K562 (cell line): ENCODE measurements around the gene PRAC1. TPM values are rescaled to one million over a fixed set of nuclear protein-coding genes. Genes with fewer than 3 reads are reported as not detected.
A peak's percentile ranks its signal among the peaks of the same experiment; 100 is the strongest.

Experiments used
- ATAC-seq: fragments of 200-7000 bp; cut with Tn5 transposase; 3 replicates; pipeline ENCODE4 v1.9.1; 2020; ENCODE audit warnings: moderate library complexity
- BruUV-seq: library from RNA; stranded (reverse); fragments of 400-500 nt; replicated peaks from 2 replicates; lab custom pipeline; 2021; lab: Mats Ljungman, UMichigan
- CTCF ChIA-PET: fragments of 300-600 bp; formaldehyde crosslinking; extraction: SDS; loops from one replicate; lab custom pipeline; 2021; ENCODE audit warnings: low intra/inter-chr PET ratio; lab: Yijun Ruan, JAX
- POLR2A ChIA-PET: fragments of 300-600, 350-650 bp; sonication (Branson Sonifier 250); formaldehyde crosslinking; extraction: SDS; loops from one replicate; lab custom pipeline; 2021; ENCODE audit warnings: antibody characterized with exemption, inconsistent platforms; lab: Yijun Ruan, JAX
- DNase-seq, 4 experiments: peaks; one replicate each; pipeline versions ENCODE4 v3.0.0 to v3.0.0-alpha.2; 2011 to 2018; ENCODE audit warnings: low spot score in 3 of 4, mixed read lengths in 3 of 4; ENCODE audit errors: extremely low read depth in 1 of 4
- FAIRE-seq: peaks from 2 replicates; lab custom pipeline; 2011; peaks lifted over from hg19 to GRCh38; lab: Jason Lieb, UNC
- H2AFZ ChIP-seq: 2 replicates; pipeline ENCODE4 v1.6.0; 2011; ENCODE audit warnings: low read depth, low read length, control low read depth, inconsistent platforms
- H3K27ac ChIP-seq: fragments of 200-600 bp; 3 replicates; pipeline ENCODE4 v1.8.0; 2011; ENCODE audit warnings: low read depth, mild to moderate bottlenecking, control low read depth, inconsistent platforms, low read length, moderate library complexity, mixed read lengths; ENCODE audit errors: extremely low read depth
- H3K27me3 ChIP-seq, 2 experiments: fragments of 300-600 bp in 1 of 2; 2 replicates in 1 of 2; 3 replicates in 1 of 2; pipeline versions ENCODE4 v1.6.0 to v1.8.0; 2011; ENCODE audit warnings: inconsistent platforms in 2 of 2, low read length in 2 of 2, mild to moderate bottlenecking in 1 of 2, mixed read lengths in 1 of 2, moderate library complexity in 1 of 2; ENCODE audit not compliant: control insufficient read depth in 2 of 2, insufficient read depth in 2 of 2
- H3K36me3 ChIP-seq: fragments of 300-600 bp; 3 replicates; pipeline ENCODE4 v1.8.0; 2011; ENCODE audit warnings: mild to moderate bottlenecking, low read length, inconsistent platforms; ENCODE audit not compliant: control insufficient read depth, insufficient read depth
- H3K4me1 ChIP-seq, 2 experiments: fragments of 200-600 bp in 1 of 2; replicated peaks in 1 of 2; 2 replicates in 1 of 2; 3 replicates in 1 of 2; pipeline versions ENCODE4 v1.5.1 to v1.8.0; 2011; ENCODE audit warnings: inconsistent platforms in 2 of 2, low read length in 2 of 2, mild to moderate bottlenecking in 1 of 2, mixed read lengths in 1 of 2, moderate library complexity in 1 of 2; ENCODE audit not compliant: control insufficient read depth in 2 of 2, insufficient read depth in 2 of 2
- H3K4me2 ChIP-seq: 2 replicates; pipeline ENCODE4 v1.6.1; 2011; ENCODE audit warnings: low read length, control low read depth, inconsistent platforms, mixed read lengths; ENCODE audit not compliant: insufficient read depth
- H3K4me3 ChIP-seq: fragments of 200-600 bp; sonication (generic), shearing (Covaris generic); 2 replicates; pipeline ENCODE4 v1.5.1; 2016; ENCODE audit warnings: control low read depth, inconsistent platforms
- H3K79me2 ChIP-seq: fragments of 200-600 bp; 3 replicates; pipeline ENCODE4 v1.8.0; 2011; ENCODE audit warnings: low read length, inconsistent platforms; ENCODE audit not compliant: control insufficient read depth, insufficient read depth
- H3K9ac ChIP-seq, 2 experiments: 2 replicates each; pipeline versions ENCODE4 v1.6.0 to v1.6.1; 2011; ENCODE audit warnings: low read depth in 2 of 2, low read length in 2 of 2, control low read depth in 1 of 2, inconsistent platforms in 1 of 2, mild to moderate bottlenecking in 1 of 2, mixed read lengths in 1 of 2; ENCODE audit not compliant: insufficient read depth in 1 of 2
- H3K9me1 ChIP-seq: one replicate; pipeline ENCODE4 v1.6.0; 2011; ENCODE audit warnings: inconsistent platforms, mild to moderate bottlenecking, low read length, moderate library complexity; ENCODE audit not compliant: control insufficient read depth, insufficient read depth
- H3K9me3 ChIP-seq: replicated peaks from 2 replicates; pipeline ENCODE4 v1.5.1; 2011; ENCODE audit warnings: low read depth, low read length, inconsistent platforms; ENCODE audit not compliant: control insufficient read depth, insufficient read depth
- H4K20me1 ChIP-seq: replicated peaks from 2 replicates; pipeline ENCODE4 v1.6.1; 2011; ENCODE audit warnings: low read length, inconsistent platforms, mixed read lengths; ENCODE audit not compliant: control insufficient read depth, insufficient read depth
- ETV1 ChIP-seq: fragments of 450-650 bp; conservative IDR thresholded peaks from 2 replicates; pipeline ENCODE4 v1.6.1; 2016; ENCODE audit warnings: missing genetic modification characterization, control low read depth, low read depth, missing compliant biosample characterization
- GABPB1 ChIP-seq: sonication (generic); formaldehyde crosslinking; IDR thresholded peaks from 2 replicates; pipeline ENCODE4 v1.8.0; 2022; ENCODE audit warnings: mild to moderate bottlenecking, missing genetic modification reagents
- HDGF ChIP-seq: fragments of 450-650 bp; IDR thresholded peaks from 2 replicates; pipeline ENCODE4 v1.6.1; 2016
- KAT7 ChIP-seq: sonication (generic); formaldehyde crosslinking; IDR thresholded peaks from 2 replicates; pipeline ENCODE4 v1.8.0; 2022; ENCODE audit warnings: missing genetic modification reagents, mild to moderate bottlenecking, borderline replicate concordance
- MYBL2 ChIP-seq, 2 experiments: fragments of 450-650 bp in 1 of 2; sonication (generic) in 1 of 2; formaldehyde crosslinking in 1 of 2; IDR thresholded peaks; 2 replicates each; pipeline versions ENCODE4 v1.6.1 to v1.8.1; 2017 to 2022; ENCODE audit warnings: borderline replicate concordance in 1 of 2, inconsistent platforms in 1 of 2, low read depth in 1 of 2, mild to moderate bottlenecking in 1 of 2, missing genetic modification reagents in 1 of 2, moderate library complexity in 1 of 2
- RAD21 ChIP-seq, 2 experiments: fragments of 250-450 bp in 1 of 2; fragments of 450-650 bp in 1 of 2; sonication (Bioruptor Pico) in 1 of 2; formaldehyde crosslinking in 1 of 2; IDR thresholded peaks in 1 of 2; conservative IDR thresholded peaks in 1 of 2; 2 replicates each; pipeline versions ENCODE4 v1.4.0 to v1.8.0; 2020 to 2022; ENCODE audit warnings: mild to moderate bottlenecking in 2 of 2, moderate library complexity in 1 of 2
- RNF219 ChIP-seq: fragments of 250-450 bp; sonication (Bioruptor Pico); IDR thresholded peaks from 2 replicates; pipeline ENCODE4 v1.5.0; 2022; ENCODE audit warnings: mild to moderate bottlenecking
- ZBTB8A ChIP-seq: fragments of 450-650 bp; IDR thresholded peaks from 2 replicates; pipeline ENCODE4 v1.6.1; 2018; ENCODE audit warnings: mild to moderate bottlenecking, moderate library complexity; ENCODE audit not compliant: partially characterized antibody
- ZNF282 ChIP-seq: sonication (generic); formaldehyde crosslinking; IDR thresholded peaks from 2 replicates; pipeline ENCODE4 v1.8.1; 2023; ENCODE audit warnings: missing genetic modification reagents
- ZNF3 ChIP-seq: fragments of 250-450 bp; sonication (Bioruptor Pico); IDR thresholded peaks from 2 replicates; pipeline ENCODE4 v1.5.0; 2021; ENCODE audit warnings: mild to moderate bottlenecking, moderate library complexity
- ZNF347 ChIP-seq: fragments of 450-650 bp; formaldehyde crosslinking; IDR thresholded peaks from 2 replicates; pipeline ENCODE4 v1.4.0; 2020; ENCODE audit warnings: low read depth, mild to moderate bottlenecking, moderate library complexity
- ZSCAN29 ChIP-seq: fragments of 450-650 bp; IDR thresholded peaks from 2 replicates; pipeline ENCODE4 v1.6.1; 2017
- WGBS: fragments of 100-300 bp; shearing (Covaris generic); methylation state at CpG from one replicate; pipeline ENCODE4 v1.1.6; 2016; ENCODE audit warnings: low coverage, mixed read lengths; ENCODE audit not compliant: insufficient coverage; ENCODE audit errors: missing lambda C conversion rate; 5-methylcytosine and 5-hydroxymethylcytosine counted together
- in situ Hi-C: fragments of 300-500 bp; cut with MboI; formaldehyde crosslinking; loops from 4 replicates; pipeline ENCODE4 v1.15.0; 2018; ENCODE audit warnings: inconsistent platforms, mixed read lengths
- intact Hi-C: fragments of 100-400 bp; cut with micrococcal nuclease; formaldehyde crosslinking; loops from 2 replicates; pipeline ENCODE4 v1.14.2; 2022
- polyA plus RNA-seq, 8 experiments: library from polyadenylated mRNA; depleted of rRNA in 4 of 8; stranded (reverse) in 5 of 8; unstranded in 3 of 8; fragments of >200 nt; fragmentation: Nextera tagmentation in 2 of 8; fragmentation: Illumina TruSeq in 1 of 8; extraction: Ambion mirVana in 2 of 8; extraction: Trizol in 1 of 8; gene quantifications; 2 replicates each; pipeline versions ENCODE4 v1.2.1 to v1.2.3, GENCODE V29; 2011 to 2014; ENCODE audit warnings: inconsistent platforms in 1 of 8, missing spikeins in 1 of 8
- total RNA-seq, 7 experiments: library from RNA; depleted of rRNA in 6 of 7; stranded (reverse); fragments of >200 nt in 6 of 7; fragmentation: Illumina TruSeq in 2 of 7; extraction: Trizol in 2 of 7; gene quantifications; 2 replicates each; pipeline versions ENCODE4 v1.2.1 to v1.2.3, GENCODE V29; 2011 to 2021; ENCODE audit warnings: low replicate concordance in 1 of 7

The PRAC1 gene
- total and polyA plus RNA-seq, 9 of the 15 experiments (the other 6 are each of a cell fraction or from before 2014, with no cell fraction given) = not detected

GRCh38 chr17:48740537-48740936 lies 18.2 kb upstream of the PRAC1 start:
- intact Hi-C loops (no loop called here), in situ Hi-C loops (no loop called here)
- H3K9me1 ChIP-seq = no peaks in the 10 kb centered on the region
- H3K27me3 ChIP-seq = peaks cover 39 to 64% of the 10 kb centered on the region in 2 experiments
- H3K9ac ChIP-seq = no peak overlapping the region
- no peaks in the 10 kb centered on the region for H3K79me2 ChIP-seq
- H3K4me1 ChIP-seq = peaks cover 0 to 4% of the 10 kb centered on the region in 2 experiments; a peak in 3 of 5 replicates
- H3K4me3 ChIP-seq = no peak overlapping the region
- no peaks in the 10 kb centered on the region for H3K36me3 ChIP-seq
- ATAC-seq (no peak), DNase-seq (no peak), FAIRE-seq (no peak)
- no peaks in the 10 kb centered on the region for H3K9me3 ChIP-seq
- no peak overlapping the region for H2AFZ ChIP-seq
- ChIA-PET POLR2A (no interaction called here), CTCF (no interaction called here)
- no peak overlapping the region for H3K4me2 ChIP-seq
- no TSS peak for BruUV-seq
- TF ChIP-seq KAT7 = no peak
- peaks cover 5% of the 10 kb centered on the region; the same call in 1 of the 2 replicates for H4K20me1 ChIP-seq
- H3K27ac ChIP-seq = no peak overlapping the region

- ATAC-seq = peak; percentile 28; the same call in 2 of the 3 replicates
- no peaks in the 10 kb centered on the region for H3K9me1 ChIP-seq
- H4K20me1 ChIP-seq = peaks cover 4% of the 10 kb centered on the region; the same call in 1 of the 2 replicates
- no peaks in the 10 kb centered on the region for H3K36me3 ChIP-seq
- TF ChIP-seq ZSCAN29 = peak; percentile 79; the same call in 1 of the 2 replicates
- no peak for TF ChIP-seq ZNF3
- no peak for TF ChIP-seq ZBTB8A
- TF ChIP-seq HDGF = no peak
- no peak for TF ChIP-seq ZNF282 (CRISPR knock-in tag)
- no peak for TF ChIP-seq ZNF347 (CRISPR knock-in tag)
- TF ChIP-seq GABPB1 (CRISPR knock-in tag) = no peak
- peak; percentile 52; the same call in 1 of the 2 replicates for TF ChIP-seq ETV1
- TF ChIP-seq RNF219 (CRISPR knock-in tag) = no peak
- no peak for TF ChIP-seq RAD21 (CRISPR knock-in tag; conservative IDR thresholded peaks at IDR 0.05 in 1 of 2, IDR thresholded peaks at IDR 0.05 in 1 of 2)
- no peak for TF ChIP-seq MYBL2 (IDR thresholded peaks at IDR 0.05; ENCODE audit: low read depth)
- no peak for TF ChIP-seq MYBL2 (CRISPR knock-in tag; IDR thresholded peaks at IDR 0.05; ENCODE audit: borderline replicate concordance)
- TF ChIP-seq, all 486 proteins: peak for 2
- H3K4me1 ChIP-seq = peaks cover 0 to 5% of the 10 kb centered on the region in 2 experiments; a peak in 3 of 5 replicates
- in situ Hi-C loops (no loop called here), intact Hi-C loops (no loop called here)
- no peak overlapping the region for H3K4me2 ChIP-seq
- ChIA-PET CTCF (interaction anchor here (0.5 kb wide), 1 partner anchor 402 kb away, joined by 3 read pairs; no protein-coding TSS in a partner anchor), POLR2A (interaction anchor here (0.6 to 1.4 kb wide), 2 partner anchors 10 to 12 kb away, joined by 4 read pairs; partner anchors contain the start of gene HOXB13)
- no peak overlapping the region for H3K27ac ChIP-seq
- H3K4me3 ChIP-seq = no peak overlapping the region
- peaks cover 40 to 77% of the 10 kb centered on the region in 2 experiments for H3K27me3 ChIP-seq
- BruUV-seq = no TSS peak
- 16% methylated on average over 37 of the region's 37 CpGs for WGBS
- no peaks in the 10 kb centered on the region for H3K79me2 ChIP-seq
- DNase-seq = no peak
- H3K9ac ChIP-seq = no peak overlapping the region
- no peak for FAIRE-seq
- no peaks in the 10 kb centered on the region for H3K9me3 ChIP-seq
- H2AFZ ChIP-seq = no peak overlapping the region
These were observed 16.6 kb upstream of the PRAC1 start for GRCh38 chr17:48738803-48739526.
